NCI-H460 (cell line): ENCODE results near the gene C1orf141. TPM values are rescaled to one million over a fixed set of nuclear protein-coding genes. Genes with fewer than 3 reads are reported as not detected.

ENCODE experiments used
- small RNA-seq, 2 experiments: library from RNA; depleted of rRNA; stranded (forward); fragments of <200 nt; gene quantifications; one replicate each; pipeline ENCODE3, GENCODE V24; 2014
- total RNA-seq: library from RNA; depleted of rRNA; stranded (reverse); fragments of >200 nt; shearing (Covaris generic); gene quantifications from 2 replicates; pipeline ENCODE4 v1.2.3, GENCODE V29; 2014; rRNA removed

Gene C1orf141
- total RNA-seq, 1 experiment from 2014 or later: not detected

Small RNA genes lying within 50 kb of the gene (small RNA-seq; reads per million reads assigned to genes)
- gene RF00322: 0 reads per million in 2 experiments

Other genes with a start within 250 kb of the C1orf141 start
- 2.3 and 2.9 TPM in 2 replicates for gene DNAI4, start 210.1 kb downstream of the C1orf141 start, total RNA-seq
- 31.1 and 35.8 TPM in 2 replicates for gene MIER1, start 210.0 kb downstream of the C1orf141 start, total RNA-seq
- gene SLC35D1, start 80.8 kb downstream of the C1orf141 start, total RNA-seq: 9.3 and 10.1 TPM in 2 replicates
- gene IL23R, start 31.5 kb upstream of the C1orf141 start, total RNA-seq: not detected in 2 replicates
- gene IL12RB2, start 172.9 kb upstream of the C1orf141 start, total RNA-seq: not detected in 2 replicates